SK-N-SH treated with all-trans-retinoic acid at 6 μM for 48 hours (cell line): ENCODE results near the gene URGCP.

ENCODE experiments used
- ATAC-seq: fragments of 200-7000 bp; cut with Tn5 transposase; 3 replicates; pipeline ENCODE4 v1.9.1; 2020; ENCODE audit warnings: mild to moderate bottlenecking, moderate library complexity
- ARNTL ChIP-seq: fragments of 450-650 bp; formaldehyde crosslinking; IDR thresholded peaks from 2 replicates; pipeline ENCODE4 v1.5.0; 2020; ENCODE audit warnings: low read depth, mild to moderate bottlenecking, moderate library complexity, borderline replicate concordance
- BACH2 ChIP-seq: fragments of 250-450 bp; sonication (Bioruptor Pico); IDR thresholded peaks from 2 replicates; pipeline ENCODE4 v1.9.0; 2021; ENCODE audit warnings: mild to moderate bottlenecking, borderline replicate concordance
- CSDC2 ChIP-seq: fragments of 250-450 bp; sonication (Bioruptor Pico); IDR thresholded peaks from 2 replicates; pipeline ENCODE4 v1.5.0; 2020; ENCODE audit warnings: mild to moderate bottlenecking, moderate library complexity
- ESRRG ChIP-seq: fragments of 250-450 bp; sonication (Bioruptor Pico); IDR thresholded peaks from 2 replicates; pipeline ENCODE4 v1.6.1; 2021; ENCODE audit warnings: mild to moderate bottlenecking
- GLIS3 ChIP-seq: fragments of 250-450 bp; sonication (Bioruptor Pico); IDR thresholded peaks from 2 replicates; pipeline ENCODE4 v1.5.0; 2020; ENCODE audit warnings: mild to moderate bottlenecking, moderate library complexity
- ISL1 ChIP-seq: fragments of 250-450 bp; sonication (Bioruptor Pico); IDR thresholded peaks from 2 replicates; pipeline ENCODE4 v2.1.2; 2022; ENCODE audit warnings: mild to moderate bottlenecking, moderate library complexity
- PPARA ChIP-seq: fragments of 250-450 bp; sonication (Bioruptor Pico); IDR thresholded peaks from 2 replicates; pipeline ENCODE4 v1.5.0; 2020; ENCODE audit warnings: mild to moderate bottlenecking, borderline replicate concordance
- RARB ChIP-seq: fragments of 250-450 bp; sonication (Bioruptor Pico); IDR thresholded peaks from 2 replicates; pipeline ENCODE4 v1.8.0; 2021; ENCODE audit warnings: mild to moderate bottlenecking, moderate library complexity
- TCF4 ChIP-seq: fragments of 250-450 bp; sonication (Bioruptor Pico); IDR thresholded peaks from 2 replicates; pipeline ENCODE4 v1.8.0; 2021; ENCODE audit warnings: mild to moderate bottlenecking, moderate library complexity, borderline replicate concordance
- TOX ChIP-seq: fragments of 250-450 bp; sonication (Bioruptor Pico); IDR thresholded peaks from 2 replicates; pipeline ENCODE4 v1.8.0; 2021; ENCODE audit warnings: mild to moderate bottlenecking, moderate library complexity, borderline replicate concordance
- ZC3H10 ChIP-seq: fragments of 250-450 bp; sonication (Bioruptor Pico); IDR thresholded peaks from 2 replicates; pipeline ENCODE4 v1.5.1; 2021; ENCODE audit warnings: mild to moderate bottlenecking, moderate library complexity
- ZFP3 ChIP-seq: fragments of 250-450 bp; sonication (Bioruptor Pico); IDR thresholded peaks from 2 replicates; pipeline ENCODE4 v1.5.0; 2020; ENCODE audit warnings: mild to moderate bottlenecking, moderate library complexity
- ZNF70 ChIP-seq: fragments of 450-650 bp; formaldehyde crosslinking; IDR thresholded peaks from 2 replicates; pipeline ENCODE4 v1.5.0; 2020; ENCODE audit warnings: mild to moderate bottlenecking, moderate library complexity
- TF ChIP-seq, protein P1 (sequence below): fragments of 250-450 bp; sonication (Bioruptor Pico); IDR thresholded peaks from 2 replicates; pipeline ENCODE4 v1.5.1; 2021; ENCODE audit warnings: mild to moderate bottlenecking, moderate library complexity
- TF ChIP-seq, protein P2 (sequence below): fragments of 250-450 bp; sonication (Bioruptor Pico); IDR thresholded peaks from 2 replicates; pipeline ENCODE4 v1.5.0; 2020; ENCODE audit warnings: mild to moderate bottlenecking, moderate library complexity
- TF ChIP-seq, protein P3 (sequence below): fragments of 250-450 bp; sonication (Bioruptor Pico); IDR thresholded peaks from 2 replicates; pipeline ENCODE4 v1.8.0; 2021; ENCODE audit warnings: low read depth, mild to moderate bottlenecking, moderate library complexity, borderline replicate concordance
- TF ChIP-seq, protein P4 (sequence below): fragments of 250-450 bp; sonication (Bioruptor Pico); IDR thresholded peaks from 2 replicates; pipeline ENCODE4 v1.8.0; 2020; ENCODE audit warnings: mild to moderate bottlenecking, moderate library complexity, borderline replicate concordance

Gene URGCP

DNA sequence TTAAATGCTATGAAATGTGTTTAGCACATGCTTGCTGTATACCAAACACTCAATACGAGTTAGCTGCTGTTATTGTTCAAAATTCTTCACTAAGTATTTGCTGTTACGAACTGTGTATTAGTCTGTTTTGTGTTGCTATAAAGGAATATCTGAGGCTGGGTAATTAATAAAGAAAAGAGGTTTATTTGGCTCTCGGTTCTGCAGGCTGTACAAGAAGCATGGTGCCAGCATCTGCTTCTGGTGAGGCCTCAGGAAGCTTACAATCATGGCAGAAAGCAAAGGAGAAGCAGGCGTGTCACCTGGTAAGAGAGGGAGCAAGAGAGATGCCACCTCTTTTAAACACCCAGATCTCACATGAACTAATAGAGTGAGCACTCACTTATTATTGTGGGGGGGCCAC is 21.4 kb upstream of the URGCP start (continued):
- TF ChIP-seq RARB: no peak
- TF ChIP-seq, protein P1, sequence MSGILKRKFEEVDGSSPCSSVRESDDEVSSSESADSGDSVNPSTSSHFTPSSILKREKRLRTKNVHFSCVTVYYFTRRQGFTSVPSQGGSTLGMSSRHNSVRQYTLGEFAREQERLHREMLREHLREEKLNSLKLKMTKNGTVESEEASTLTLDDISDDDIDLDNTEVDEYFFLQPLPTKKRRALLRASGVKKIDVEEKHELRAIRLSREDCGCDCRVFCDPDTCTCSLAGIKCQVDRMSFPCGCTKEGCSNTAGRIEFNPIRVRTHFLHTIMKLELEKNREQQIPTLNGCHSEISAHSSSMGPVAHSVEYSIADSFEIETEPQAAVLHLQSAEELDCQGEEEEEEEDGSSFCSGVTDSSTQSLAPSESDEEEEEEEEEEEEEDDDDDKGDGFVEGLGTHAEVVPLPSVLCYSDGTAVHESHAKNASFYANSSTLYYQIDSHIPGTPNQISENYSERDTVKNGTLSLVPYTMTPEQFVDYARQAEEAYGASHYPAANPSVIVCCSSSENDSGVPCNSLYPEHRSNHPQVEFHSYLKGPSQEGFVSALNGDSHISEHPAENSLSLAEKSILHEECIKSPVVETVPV (CRISPR knock-in tag): no peak

DNA sequence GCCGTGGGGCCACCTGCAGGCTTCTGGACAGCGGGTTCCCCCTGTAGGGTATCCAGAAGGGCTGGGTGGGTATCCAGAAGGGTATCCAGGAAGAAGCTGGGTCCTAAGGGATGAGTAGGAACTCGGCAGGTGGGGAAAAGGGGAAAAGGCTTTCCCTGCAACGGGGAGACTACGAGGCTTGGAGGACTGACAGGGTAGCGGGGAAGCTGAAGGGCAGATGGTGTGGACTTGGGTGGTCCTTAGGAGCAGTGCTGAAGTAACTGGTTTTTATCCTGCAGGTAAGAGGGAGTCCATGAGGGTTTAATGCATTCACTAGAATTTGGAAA is 20.4 kb upstream of the URGCP start:
- no peak for TF ChIP-seq TOX
- TF ChIP-seq, protein P1 (CRISPR knock-in tag): no peak
- no peak for TF ChIP-seq GLIS3 (CRISPR knock-in tag)
- TF ChIP-seq, all 23 proteins: peak for 0
- ATAC-seq: peak; percentile 54

DNA sequence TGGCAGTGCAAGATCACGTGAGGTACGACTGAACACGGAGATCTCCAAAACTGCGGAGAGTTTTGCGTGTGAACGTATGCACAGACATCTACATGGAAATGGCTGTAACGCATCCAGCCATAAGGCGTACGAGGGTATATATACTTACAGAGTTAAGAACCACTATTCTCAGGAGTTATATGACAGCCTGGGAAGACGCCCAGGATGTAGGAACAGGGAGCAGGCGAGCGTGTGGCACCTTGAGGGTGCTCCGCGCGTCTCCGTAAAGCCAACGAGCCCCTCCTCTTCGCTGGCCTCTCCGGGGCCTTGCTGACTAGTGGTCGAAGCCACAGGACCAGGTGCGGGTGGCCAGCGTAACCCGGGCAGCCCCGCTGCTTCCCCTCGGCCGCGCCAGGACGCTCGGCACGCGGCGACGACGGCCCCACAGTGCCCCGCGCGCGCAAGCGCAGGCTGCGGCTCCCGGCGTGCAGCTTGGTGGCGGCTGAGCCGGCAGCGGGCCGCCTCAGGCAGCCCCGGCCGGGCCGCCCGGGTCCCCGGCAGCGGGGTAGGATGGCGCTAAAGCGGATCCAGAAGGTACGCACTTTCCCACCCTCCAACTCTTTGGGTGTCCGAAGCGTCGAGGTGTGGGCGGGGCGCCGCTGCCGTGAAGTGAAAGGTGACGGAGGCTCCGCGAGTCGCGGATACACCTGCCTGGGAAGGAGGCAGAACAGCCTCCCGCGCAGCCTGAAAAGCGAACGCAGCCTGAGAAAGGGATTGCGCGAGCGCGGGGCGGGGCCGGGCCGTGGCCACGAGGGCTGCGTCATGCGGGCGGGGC is 19.8 kb upstream of the URGCP start, which contains the start of gene UBE2D4:
TSS of gene UBE2D4 (plus strand) at position 453 of the 814 bp plus-strand sequence. CDS start at position 550, 97 bp downstream.
- 0 out of 2 replicates have a peak, but pooled peaks have one; percentile 53 for TF ChIP-seq ZFP3 (CRISPR knock-in tag)
- no peak for TF ChIP-seq ESRRG
- TF ChIP-seq ZNF70: 0 out of 2 replicates have a peak, but pooled peaks have one; percentile 11
- TF ChIP-seq PPARA (CRISPR knock-in tag): 0 out of 2 replicates have a peak, but pooled peaks have one; percentile 74
- TF ChIP-seq BACH2 (CRISPR knock-in tag): no peak
- 0 out of 2 replicates have a peak, but pooled peaks have one; percentile 47 for TF ChIP-seq GLIS3 (CRISPR knock-in tag)
- TF ChIP-seq ZC3H10 (CRISPR knock-in tag): 0 out of 2 replicates have a peak, but pooled peaks have one; percentile 7
- TF ChIP-seq TOX: no peak
- TF ChIP-seq, protein P2, sequence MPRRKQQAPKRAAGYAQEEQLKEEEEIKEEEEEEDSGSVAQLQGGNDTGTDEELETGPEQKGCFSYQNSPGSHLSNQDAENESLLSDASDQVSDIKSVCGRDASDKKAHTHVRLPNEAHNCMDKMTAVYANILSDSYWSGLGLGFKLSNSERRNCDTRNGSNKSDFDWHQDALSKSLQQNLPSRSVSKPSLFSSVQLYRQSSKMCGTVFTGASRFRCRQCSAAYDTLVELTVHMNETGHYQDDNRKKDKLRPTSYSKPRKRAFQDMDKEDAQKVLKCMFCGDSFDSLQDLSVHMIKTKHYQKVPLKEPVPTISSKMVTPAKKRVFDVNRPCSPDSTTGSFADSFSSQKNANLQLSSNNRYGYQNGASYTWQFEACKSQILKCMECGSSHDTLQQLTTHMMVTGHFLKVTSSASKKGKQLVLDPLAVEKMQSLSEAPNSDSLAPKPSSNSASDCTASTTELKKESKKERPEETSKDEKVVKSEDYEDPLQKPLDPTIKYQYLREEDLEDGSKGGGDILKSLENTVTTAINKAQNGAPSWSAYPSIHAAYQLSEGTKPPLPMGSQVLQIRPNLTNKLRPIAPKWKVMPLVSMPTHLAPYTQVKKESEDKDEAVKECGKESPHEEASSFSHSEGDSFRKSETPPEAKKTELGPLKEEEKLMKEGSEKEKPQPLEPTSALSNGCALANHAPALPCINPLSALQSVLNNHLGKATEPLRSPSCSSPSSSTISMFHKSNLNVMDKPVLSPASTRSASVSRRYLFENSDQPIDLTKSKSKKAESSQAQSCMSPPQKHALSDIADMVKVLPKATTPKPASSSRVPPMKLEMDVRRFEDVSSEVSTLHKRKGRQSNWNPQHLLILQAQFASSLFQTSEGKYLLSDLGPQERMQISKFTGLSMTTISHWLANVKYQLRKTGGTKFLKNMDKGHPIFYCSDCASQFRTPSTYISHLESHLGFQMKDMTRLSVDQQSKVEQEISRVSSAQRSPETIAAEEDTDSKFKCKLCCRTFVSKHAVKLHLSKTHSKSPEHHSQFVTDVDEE (CRISPR knock-in tag): no peak; the same call in 1 of the 2 replicates
- ATAC-seq: peak; percentile 95

DNA sequence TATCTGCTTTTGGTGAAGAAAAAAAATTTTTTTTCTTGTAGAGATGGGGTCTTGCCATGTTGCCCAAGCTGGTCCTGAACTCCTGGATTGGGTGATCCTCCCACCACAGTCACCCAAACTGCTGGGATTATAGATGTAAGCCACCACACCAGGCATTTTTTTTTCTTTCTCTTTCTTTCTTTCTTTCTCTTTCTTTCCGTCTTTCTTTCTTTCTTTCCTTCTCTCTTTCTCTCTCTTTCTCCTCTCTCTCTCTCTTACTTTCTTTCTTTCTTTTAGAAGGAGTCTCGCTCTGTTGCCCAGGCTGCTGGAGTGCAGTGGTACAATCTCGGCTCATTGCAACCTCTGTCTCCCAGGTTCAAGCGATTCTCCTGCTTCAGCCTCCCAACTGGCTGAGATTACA is 16.3 kb upstream of the URGCP start:
- ATAC-seq: no peak
- TF ChIP-seq TCF4 (CRISPR knock-in tag) (no peak), BACH2 (CRISPR knock-in tag) (no peak), ISL1 (CRISPR knock-in tag) (no peak), GLIS3 (CRISPR knock-in tag) (no peak), ESRRG (no peak), RARB (no peak)
- TF ChIP-seq, protein P3, sequence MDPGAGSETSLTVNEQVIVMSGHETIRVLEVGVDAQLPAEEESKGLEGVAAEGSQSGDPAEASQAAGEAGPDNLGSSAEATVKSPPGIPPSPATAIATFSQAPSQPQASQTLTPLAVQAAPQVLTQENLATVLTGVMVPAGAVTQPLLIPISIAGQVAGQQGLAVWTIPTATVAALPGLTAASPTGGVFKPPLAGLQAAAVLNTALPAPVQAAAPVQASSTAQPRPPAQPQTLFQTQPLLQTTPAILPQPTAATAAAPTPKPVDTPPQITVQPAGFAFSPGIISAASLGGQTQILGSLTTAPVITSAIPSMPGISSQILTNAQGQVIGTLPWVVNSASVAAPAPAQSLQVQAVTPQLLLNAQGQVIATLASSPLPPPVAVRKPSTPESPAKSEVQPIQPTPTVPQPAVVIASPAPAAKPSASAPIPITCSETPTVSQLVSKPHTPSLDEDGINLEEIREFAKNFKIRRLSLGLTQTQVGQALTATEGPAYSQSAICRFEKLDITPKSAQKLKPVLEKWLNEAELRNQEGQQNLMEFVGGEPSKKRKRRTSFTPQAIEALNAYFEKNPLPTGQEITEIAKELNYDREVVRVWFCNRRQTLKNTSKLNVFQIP (CRISPR knock-in tag): no peak

DNA sequence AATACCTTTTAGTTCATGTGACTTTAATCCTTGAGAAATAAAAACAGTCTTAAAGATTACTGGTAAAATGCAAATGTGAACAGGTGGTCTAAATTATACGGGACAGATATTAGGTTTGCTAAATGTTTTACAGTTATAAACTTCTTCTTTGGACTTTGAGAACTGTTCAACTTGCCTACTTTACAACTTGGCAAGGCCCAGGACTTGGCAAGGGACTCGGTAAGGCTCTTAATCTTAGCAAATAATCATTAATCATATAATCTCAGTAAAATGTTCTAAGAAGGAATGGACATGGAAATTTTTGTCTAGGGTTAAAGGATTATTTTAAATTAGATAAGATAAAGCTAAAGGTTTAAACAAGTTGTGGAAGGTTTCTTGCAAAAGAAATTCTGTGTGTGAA is 15.0 kb upstream of the URGCP start:
- no peak for ATAC-seq
- TF ChIP-seq ZC3H10 (CRISPR knock-in tag) (no peak), CSDC2 (CRISPR knock-in tag) (no peak), GLIS3 (CRISPR knock-in tag) (no peak), ARNTL (no peak), ISL1 (CRISPR knock-in tag) (no peak; the same call in 1 of the 2 replicates), PPARA (CRISPR knock-in tag) (no peak)
- TF ChIP-seq, protein P2 (CRISPR knock-in tag): no peak
- TF ChIP-seq, protein P4, sequence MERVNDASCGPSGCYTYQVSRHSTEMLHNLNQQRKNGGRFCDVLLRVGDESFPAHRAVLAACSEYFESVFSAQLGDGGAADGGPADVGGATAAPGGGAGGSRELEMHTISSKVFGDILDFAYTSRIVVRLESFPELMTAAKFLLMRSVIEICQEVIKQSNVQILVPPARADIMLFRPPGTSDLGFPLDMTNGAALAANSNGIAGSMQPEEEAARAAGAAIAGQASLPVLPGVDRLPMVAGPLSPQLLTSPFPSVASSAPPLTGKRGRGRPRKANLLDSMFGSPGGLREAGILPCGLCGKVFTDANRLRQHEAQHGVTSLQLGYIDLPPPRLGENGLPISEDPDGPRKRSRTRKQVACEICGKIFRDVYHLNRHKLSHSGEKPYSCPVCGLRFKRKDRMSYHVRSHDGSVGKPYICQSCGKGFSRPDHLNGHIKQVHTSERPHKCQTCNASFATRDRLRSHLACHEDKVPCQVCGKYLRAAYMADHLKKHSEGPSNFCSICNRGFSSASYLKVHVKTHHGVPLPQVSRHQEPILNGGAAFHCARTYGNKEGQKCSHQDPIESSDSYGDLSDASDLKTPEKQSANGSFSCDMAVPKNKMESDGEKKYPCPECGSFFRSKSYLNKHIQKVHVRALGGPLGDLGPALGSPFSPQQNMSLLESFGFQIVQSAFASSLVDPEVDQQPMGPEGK (CRISPR knock-in tag): no peak
- TF ChIP-seq, protein P1 (CRISPR knock-in tag): no peak
